Measurements from ENCODE around the gene FXN. TPM values are rescaled to one million over a fixed set of nuclear protein-coding genes. Genes with fewer than 3 reads are reported as not detected.
A peak's percentile ranks its signal among the peaks of the same experiment; 100 is the strongest.
"Not testable (repeated sequence)": the region's sequence is repeated elsewhere in the genome, so short reads cannot be mapped to it uniquely, and the experiment has no call there.

The FXN gene
- total and polyA plus RNA-seq, 2 experiments from 2014 or later, result 12.2 to 31.5 TPM

DNA sequence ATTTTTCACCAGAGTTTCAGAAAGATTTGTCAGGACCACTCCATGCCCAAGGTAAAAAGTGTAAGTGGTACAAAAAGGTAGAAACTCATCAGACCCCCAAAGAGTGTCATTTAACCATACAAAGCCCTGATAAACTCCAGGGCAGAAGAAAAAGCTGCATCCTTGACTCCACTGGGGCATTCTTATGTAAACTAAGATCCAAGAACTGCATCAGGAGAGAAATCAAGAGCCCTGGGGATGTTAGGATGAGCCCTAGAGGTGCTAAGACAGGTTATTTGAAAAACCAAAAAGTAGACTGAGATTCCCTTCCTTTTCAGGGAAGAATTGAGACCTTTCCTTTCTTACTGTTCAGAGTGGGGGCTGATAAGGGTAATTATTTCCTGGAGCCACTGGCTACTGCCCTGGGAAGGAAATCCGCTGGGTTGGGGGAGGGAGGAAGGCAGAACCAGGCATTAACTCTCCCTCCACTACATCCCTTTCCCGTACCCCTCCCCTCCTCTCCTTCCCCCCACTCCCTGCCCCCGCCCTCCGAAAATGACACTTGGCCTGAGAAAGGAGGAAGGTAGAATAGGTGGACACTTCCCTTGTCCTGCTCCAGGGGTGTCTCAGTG, 54.7 kb downstream of the FXN start:
- H3K4me1 ChIP-seq (ENCODE audit: insufficient read depth), result peaks cover 10% of the 10 kb centered on the region
- H3K27me3 ChIP-seq, result no peaks in the 10 kb centered on the region
- H3K9me3 ChIP-seq (ENCODE audit: low read depth), result no peaks in the 10 kb centered on the region
- 61% methylated on average over 4 of the region's 4 CpGs for WGBS (ENCODE audit: low lambda C conversion rate, missing lambda C conversion rate)
- no peak overlapping the region for H3K4me3 ChIP-seq
- H3K79me2 ChIP-seq, result no peaks in the 10 kb centered on the region
- no peak for DNase-seq (ENCODE audit: low spot score)
- no peaks in the 10 kb centered on the region for H4K20me1 ChIP-seq (ENCODE audit: insufficient read depth, poor library complexity, severe bottlenecking)
- H3K27ac ChIP-seq, result no peak overlapping the region
- no peak for TF ChIP-seq EZH2phosphoT487 (IDR thresholded peaks at IDR 0.05; ENCODE audit: low read depth, severe bottlenecking, unreplicated experiment)
- TF ChIP-seq EZH2 (IDR thresholded peaks at IDR 0.05; ENCODE audit: borderline replicate concordance), result no peak
- TF ChIP-seq, protein P1, sequence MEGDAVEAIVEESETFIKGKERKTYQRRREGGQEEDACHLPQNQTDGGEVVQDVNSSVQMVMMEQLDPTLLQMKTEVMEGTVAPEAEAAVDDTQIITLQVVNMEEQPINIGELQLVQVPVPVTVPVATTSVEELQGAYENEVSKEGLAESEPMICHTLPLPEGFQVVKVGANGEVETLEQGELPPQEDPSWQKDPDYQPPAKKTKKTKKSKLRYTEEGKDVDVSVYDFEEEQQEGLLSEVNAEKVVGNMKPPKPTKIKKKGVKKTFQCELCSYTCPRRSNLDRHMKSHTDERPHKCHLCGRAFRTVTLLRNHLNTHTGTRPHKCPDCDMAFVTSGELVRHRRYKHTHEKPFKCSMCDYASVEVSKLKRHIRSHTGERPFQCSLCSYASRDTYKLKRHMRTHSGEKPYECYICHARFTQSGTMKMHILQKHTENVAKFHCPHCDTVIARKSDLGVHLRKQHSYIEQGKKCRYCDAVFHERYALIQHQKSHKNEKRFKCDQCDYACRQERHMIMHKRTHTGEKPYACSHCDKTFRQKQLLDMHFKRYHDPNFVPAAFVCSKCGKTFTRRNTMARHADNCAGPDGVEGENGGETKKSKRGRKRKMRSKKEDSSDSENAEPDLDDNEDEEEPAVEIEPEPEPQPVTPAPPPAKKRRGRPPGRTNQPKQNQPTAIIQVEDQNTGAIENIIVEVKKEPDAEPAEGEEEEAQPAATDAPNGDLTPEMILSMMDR (IDR thresholded peaks at IDR 0.05; ENCODE audit: poor library complexity), result no peak
- H3K4me2 ChIP-seq, result no peak overlapping the region
- no peak overlapping the region for H2AFZ ChIP-seq
- no peaks in the 10 kb centered on the region for H3K9me2 ChIP-seq (replicated peaks; ENCODE audit: insufficient read depth)
- H3K36me3 ChIP-seq (replicated peaks; ENCODE audit: insufficient read depth, low read depth), result no peaks in the 10 kb centered on the region

DNA sequence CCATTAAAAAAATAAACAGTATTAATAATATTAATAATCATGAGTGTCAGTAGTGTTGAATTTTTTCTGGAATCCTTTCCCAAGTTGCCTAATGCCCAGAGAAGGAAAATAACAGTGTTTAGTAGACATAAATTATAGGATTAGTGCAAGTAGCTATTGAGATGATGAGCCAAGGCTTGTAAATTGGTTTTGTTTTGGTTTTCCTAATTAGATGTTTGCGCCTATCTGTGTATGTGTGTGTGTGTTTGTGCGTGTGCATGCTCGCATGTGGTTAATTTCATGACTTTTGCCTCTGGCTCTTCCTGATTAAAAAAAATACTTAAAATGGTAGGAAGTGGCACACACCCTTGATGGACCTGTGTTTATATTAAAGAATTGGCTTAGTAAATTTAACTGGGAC, 55.4 kb downstream of the FXN start:
- Histone ChIP-seq H3K9me3 (ENCODE audit: low read depth) (no peaks in the 10 kb centered on the region), H3K4me2 (no peak overlapping the region), H4K20me1 (ENCODE audit: insufficient read depth, poor library complexity, severe bottlenecking) (no peaks in the 10 kb centered on the region), H3K36me3 (replicated peaks; ENCODE audit: insufficient read depth, low read depth) (no peaks in the 10 kb centered on the region), H3K27ac (no peak overlapping the region), H3K9me2 (replicated peaks; ENCODE audit: insufficient read depth) (no peaks in the 10 kb centered on the region), H2AFZ (no peak overlapping the region), H3K4me3 (no peak overlapping the region), H3K27me3 (no peaks in the 10 kb centered on the region), H3K79me2 (no peaks in the 10 kb centered on the region), H3K4me1 (ENCODE audit: insufficient read depth) (peaks cover 13% of the 10 kb centered on the region)
- TF ChIP-seq EZH2phosphoT487 (IDR thresholded peaks at IDR 0.05; ENCODE audit: low read depth, severe bottlenecking, unreplicated experiment) (no peak), EZH2 (IDR thresholded peaks at IDR 0.05; ENCODE audit: borderline replicate concordance) (no peak)
- TF ChIP-seq, protein P1 (IDR thresholded peaks at IDR 0.05; ENCODE audit: poor library complexity), result no peak
- 66% methylated on average over 3 of the region's 3 CpGs for WGBS (ENCODE audit: low lambda C conversion rate, missing lambda C conversion rate)
- DNase-seq (ENCODE audit: low spot score), result no peak

DNA sequence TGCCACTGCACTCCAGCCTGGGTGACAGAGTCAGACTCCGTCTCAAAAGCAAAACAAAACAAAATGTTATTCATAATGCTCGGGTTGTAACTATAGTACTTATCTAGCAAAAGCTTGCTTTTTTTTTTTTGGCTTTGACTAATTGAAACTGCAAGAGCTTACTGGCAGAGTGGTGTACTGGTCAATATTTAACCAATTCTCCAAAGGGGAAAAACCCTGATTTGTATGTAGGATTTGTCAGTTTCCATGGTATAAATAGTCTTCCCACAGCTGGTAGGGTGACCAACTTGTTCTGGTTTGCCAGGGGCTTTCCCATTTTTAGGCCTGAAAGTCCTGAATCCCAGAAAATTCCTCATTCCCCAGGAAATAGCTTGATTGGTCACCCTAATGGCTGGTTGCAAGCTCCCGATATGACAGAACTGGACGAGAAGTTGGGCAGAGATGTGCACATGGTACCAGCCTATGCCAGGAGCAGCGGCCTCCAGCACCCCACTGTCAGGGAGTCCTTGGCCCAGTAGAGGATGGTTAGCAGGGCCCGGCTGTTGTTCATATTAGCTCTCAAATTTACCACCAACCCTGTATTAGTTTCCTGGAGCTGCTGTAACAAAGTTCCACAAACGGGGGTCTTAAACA, 58.0 kb downstream of the FXN start:
- TF ChIP-seq EZH2 (IDR thresholded peaks at IDR 0.05; ENCODE audit: borderline replicate concordance), result no peak
- TF ChIP-seq, protein P1 (IDR thresholded peaks at IDR 0.05; ENCODE audit: poor library complexity), result no peak
- TF ChIP-seq EZH2phosphoT487 (IDR thresholded peaks at IDR 0.05; ENCODE audit: low read depth, severe bottlenecking, unreplicated experiment), result no peak
- Histone ChIP-seq H3K4me2 (peak overlapping the region; percentile 38), H4K20me1 (ENCODE audit: insufficient read depth, poor library complexity, severe bottlenecking) (no peaks in the 10 kb centered on the region), H3K79me2 (no peaks in the 10 kb centered on the region), H3K27me3 (no peaks in the 10 kb centered on the region), H3K4me3 (no peak overlapping the region), H3K27ac (peak overlapping the region; percentile 57), H3K9me2 (replicated peaks; ENCODE audit: insufficient read depth) (no peaks in the 10 kb centered on the region), H3K36me3 (replicated peaks; ENCODE audit: insufficient read depth, low read depth) (no peaks in the 10 kb centered on the region), H2AFZ (no peak overlapping the region), H3K4me1 (ENCODE audit: insufficient read depth) (peaks cover 23% of the 10 kb centered on the region), H3K9me3 (ENCODE audit: low read depth) (no peaks in the 10 kb centered on the region)
- DNase-seq (ENCODE audit: low spot score), result peak; percentile 26
- WGBS (ENCODE audit: low lambda C conversion rate, missing lambda C conversion rate), result 86% methylated on average over 7 of the region's 7 CpGs

DNA sequence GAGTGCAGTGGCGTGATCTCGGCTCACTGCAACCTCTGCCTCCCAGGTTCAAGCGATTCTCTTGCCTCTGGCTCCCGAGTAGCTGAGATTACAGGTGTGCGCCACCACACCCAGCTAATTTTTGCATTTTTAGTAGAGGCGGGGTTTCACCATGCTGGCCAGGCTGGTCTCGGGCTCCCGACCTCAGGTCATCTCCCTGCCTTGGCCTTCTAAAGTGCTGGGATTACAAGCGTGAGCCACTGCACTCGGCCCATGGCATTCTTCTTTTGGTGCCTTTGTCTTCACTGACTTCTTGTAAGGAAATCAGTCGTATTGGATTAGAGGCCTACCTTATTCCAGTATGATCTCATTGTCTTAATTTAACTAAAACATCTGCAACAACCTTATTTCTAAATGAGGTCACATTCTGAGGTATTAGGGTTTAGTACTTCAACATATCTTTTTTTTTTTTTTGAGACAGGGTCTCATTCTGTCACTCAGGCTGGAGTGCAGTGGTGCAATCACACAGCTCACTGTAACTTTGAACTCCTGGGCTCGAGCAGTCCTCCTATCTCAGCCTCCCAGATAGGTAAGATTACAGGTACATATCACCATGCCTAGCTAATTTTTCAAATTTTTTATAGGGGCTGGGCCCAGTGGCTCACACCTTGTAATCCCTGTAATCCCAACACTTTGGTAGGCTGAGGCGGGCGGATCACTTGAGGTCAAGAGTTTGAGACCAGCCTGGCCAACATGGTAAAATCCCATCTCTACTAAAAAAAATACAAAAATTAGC, 59.0 kb downstream of the FXN start:
- H3K27ac ChIP-seq, result peak overlapping the region; percentile 57
- H3K4me2 ChIP-seq; H3K36me3 ChIP-seq (replicated peaks; ENCODE audit: insufficient read depth, low read depth); H3K9me3 ChIP-seq (ENCODE audit: low read depth); H3K79me2 ChIP-seq; H4K20me1 ChIP-seq (ENCODE audit: insufficient read depth, poor library complexity, severe bottlenecking); H3K4me3 ChIP-seq; H3K27me3 ChIP-seq; H3K9me2 ChIP-seq (replicated peaks; ENCODE audit: insufficient read depth); H2AFZ ChIP-seq; DNase-seq (ENCODE audit: low spot score): not testable (repeated sequence)
- H3K4me1 ChIP-seq (ENCODE audit: insufficient read depth), result peaks cover 20% of the 10 kb centered on the region
- 95% methylated on average over 14 of the region's 14 CpGs for WGBS (ENCODE audit: low lambda C conversion rate, missing lambda C conversion rate)

Measured in hepatocyte (in vitro differentiated cells).